HFF-Myc (cell line): ENCODE data around the gene CES2.
"Not testable (repeated sequence)": the region's sequence is repeated elsewhere in the genome, so short reads cannot be mapped to it uniquely, and the experiment has no call there.

Source experiments
- DNase-seq: peaks from one replicate; pipeline ENCODE4 v3.0.0-alpha.2; 2011; ENCODE audit warnings: low read depth; ENCODE audit errors: extremely low read depth
- H3K4me3 ChIP-seq: replicated peaks from 2 replicates; pipeline ENCODE4 v1.5.1; 2011; ENCODE audit warnings: low read depth, mild to moderate bottlenecking, control low read depth, low read length
- TF ChIP-seq, protein P1 (sequence below): IDR thresholded peaks from 2 replicates; pipeline ENCODE4 v1.5.1; 2012; ENCODE audit warnings: mild to moderate bottlenecking, low read depth, low read length, control low read depth; ENCODE audit errors: missing control alignments

The CES2 gene

DNA sequence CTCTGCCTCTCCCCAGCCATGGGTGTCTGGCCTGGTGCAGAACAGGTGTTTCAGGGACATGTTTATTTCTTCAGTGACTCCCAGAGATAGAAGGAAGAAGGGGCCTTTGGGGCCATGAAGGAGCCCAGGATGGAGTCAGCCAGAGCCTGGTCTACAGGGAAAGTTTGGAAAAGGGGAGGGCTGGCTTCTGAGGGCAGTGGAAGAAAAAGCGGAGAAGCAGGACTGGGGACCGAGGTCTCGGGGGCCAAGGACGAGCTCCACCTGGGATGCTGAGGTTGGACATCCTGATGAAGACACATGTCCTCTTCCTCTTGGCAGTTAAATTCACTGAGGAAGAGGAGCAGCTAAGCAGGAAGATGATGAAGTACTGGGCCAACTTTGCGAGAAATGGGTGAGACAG, 7.7 kb downstream of the CES2 start:
- no peak overlapping the region for H3K4me3 ChIP-seq
- DNase-seq: no peak
- TF ChIP-seq, protein P1, sequence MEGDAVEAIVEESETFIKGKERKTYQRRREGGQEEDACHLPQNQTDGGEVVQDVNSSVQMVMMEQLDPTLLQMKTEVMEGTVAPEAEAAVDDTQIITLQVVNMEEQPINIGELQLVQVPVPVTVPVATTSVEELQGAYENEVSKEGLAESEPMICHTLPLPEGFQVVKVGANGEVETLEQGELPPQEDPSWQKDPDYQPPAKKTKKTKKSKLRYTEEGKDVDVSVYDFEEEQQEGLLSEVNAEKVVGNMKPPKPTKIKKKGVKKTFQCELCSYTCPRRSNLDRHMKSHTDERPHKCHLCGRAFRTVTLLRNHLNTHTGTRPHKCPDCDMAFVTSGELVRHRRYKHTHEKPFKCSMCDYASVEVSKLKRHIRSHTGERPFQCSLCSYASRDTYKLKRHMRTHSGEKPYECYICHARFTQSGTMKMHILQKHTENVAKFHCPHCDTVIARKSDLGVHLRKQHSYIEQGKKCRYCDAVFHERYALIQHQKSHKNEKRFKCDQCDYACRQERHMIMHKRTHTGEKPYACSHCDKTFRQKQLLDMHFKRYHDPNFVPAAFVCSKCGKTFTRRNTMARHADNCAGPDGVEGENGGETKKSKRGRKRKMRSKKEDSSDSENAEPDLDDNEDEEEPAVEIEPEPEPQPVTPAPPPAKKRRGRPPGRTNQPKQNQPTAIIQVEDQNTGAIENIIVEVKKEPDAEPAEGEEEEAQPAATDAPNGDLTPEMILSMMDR: no peak

DNA sequence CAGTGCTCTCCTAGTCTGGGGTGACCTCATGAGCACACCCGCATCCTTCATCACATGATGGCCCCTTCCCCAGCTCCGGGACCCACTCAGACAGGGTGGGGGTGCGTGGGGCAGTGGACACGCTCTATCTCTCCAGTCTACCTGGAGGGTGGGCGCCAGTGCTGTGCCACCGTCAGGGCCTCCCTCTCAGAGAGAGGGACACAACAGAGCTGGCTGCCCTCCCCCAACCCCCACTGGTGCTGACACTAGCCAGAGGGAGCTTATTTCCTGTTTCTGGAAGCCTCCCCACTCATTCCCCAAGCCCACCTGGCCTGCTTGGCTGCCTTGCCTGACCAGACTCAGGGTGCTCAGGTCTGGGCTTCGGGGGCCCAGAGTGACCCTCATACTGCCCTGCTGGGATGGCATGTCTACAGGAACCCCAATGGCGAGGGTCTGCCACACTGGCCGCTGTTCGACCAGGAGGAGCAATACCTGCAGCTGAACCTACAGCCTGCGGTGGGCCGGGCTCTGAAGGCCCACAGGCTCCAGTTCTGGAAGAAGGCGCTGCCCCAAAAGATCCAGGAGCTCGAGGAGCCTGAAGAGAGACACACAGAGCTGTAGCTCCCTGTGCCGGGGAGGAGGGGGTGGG, 8.2 kb downstream of the CES2 start:
- DNase-seq: no peak
- TF ChIP-seq, protein P1: no peak
- no peak overlapping the region for H3K4me3 ChIP-seq

DNA sequence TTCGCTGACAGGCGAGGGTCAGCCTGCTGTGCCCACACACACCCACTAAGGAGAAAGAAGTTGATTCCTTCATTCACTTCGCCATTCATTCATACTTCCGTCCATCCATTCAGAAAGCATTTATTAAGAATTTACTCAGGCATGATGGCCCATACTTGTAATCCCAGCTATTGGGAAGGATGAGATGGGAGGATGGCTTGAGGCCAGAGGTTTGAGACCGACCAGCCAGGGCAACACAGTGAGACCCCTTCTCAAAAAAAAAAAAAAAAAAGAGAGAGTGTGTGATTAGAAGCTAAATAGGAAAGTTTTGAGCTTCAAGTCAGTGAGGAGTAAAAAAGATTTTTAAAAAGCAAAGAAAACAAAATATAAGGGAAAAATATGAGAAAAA, 8.7 kb downstream of the CES2 start:
- H3K4me3 ChIP-seq: no peak overlapping the region
- no peak for DNase-seq
- TF ChIP-seq, protein P1: no peak

DNA sequence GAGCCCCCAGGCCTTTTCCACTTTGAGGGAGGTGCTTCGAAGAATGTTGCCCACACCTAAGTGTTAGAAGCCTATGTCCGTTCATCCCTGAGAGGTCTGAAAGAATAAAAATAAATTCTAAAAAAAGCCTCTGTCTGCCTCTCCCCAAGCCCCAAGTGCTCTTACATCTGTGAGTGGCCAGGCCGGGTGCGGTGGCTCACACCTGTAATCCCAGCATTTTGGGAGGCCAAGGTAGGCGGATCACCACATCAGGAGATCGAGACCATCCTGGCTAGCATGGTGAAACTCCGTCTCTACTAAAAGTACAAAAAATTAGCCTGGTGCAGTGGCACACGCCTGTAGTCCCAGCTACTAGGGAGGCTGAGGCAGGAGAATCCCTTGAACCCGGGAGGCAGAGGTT, 9.7 kb downstream of the CES2 start:
- H3K4me3 ChIP-seq, DNase-seq: not testable (repeated sequence)

DNA sequence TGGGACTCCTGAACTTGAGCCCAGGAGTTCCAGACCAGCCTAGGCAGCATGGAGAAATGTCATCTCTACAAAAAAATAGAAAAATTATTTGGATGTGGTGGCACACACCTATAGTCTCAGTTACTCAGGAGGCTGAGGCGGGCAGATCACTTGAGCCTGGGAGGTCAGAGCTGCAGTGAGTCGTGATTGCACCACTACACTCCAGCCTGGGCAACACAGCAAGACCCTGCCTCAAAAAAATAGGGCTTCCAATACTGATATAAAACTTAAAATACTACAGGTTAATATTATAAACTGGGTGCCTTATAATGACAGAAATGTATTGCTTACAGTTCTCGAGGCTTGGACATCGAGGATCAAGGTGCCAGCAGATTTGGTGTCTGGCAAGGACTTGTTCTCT, 10.6 kb downstream of the CES2 start:
- no peak for DNase-seq
- TF ChIP-seq, protein P1: no peak
- H3K4me3 ChIP-seq: no peak overlapping the region

DNA sequence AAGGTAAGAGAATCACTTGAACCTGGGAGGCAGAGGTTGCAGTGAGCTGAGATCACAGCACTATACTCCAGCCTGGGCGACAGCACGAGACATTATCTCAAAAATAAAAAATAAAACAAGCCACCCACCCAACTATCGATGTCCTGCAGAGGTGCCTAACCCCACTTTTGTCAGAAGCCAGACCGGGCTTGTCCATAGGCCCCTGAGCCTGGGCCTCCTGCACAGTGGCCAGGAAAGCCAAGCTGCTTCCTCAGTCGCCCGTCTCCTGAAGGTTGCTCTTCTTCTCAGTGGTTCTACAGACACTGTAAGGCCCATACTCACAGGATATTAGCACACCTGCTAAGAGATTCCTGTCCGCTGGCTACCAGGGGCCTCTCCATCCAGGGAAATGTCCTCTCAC, 11.2 kb downstream of the CES2 start:
- DNase-seq: no peak
- no peak overlapping the region for H3K4me3 ChIP-seq
- TF ChIP-seq, protein P1: no peak

DNA sequence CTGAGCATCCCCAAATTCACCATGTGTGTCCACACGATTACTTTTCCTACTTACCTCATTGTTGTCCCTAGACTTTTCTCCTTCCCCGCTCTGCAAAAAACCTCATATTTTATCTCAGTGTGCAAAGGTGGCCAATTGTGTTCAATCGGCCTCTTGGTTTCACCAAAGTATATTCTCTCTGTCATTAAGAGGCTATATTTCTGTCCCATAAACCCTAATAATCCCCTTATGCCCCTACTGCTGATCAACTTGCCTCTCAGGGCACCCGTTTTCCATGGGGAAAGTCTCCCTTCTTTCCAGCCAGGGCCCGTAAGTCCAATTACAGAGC, 11.6 kb downstream of the CES2 start:
- TF ChIP-seq, protein P1: no peak
- H3K4me3 ChIP-seq: no peak overlapping the region
- DNase-seq: no peak
